Suppressor macrophage (primary cell): ENCODE results near the gene ID4.

ENCODE experiments used
- DNase-seq, 4 experiments: peaks; one replicate each; pipeline ENCODE4 v3.0.0-alpha.2; 2020 to 2022
- total RNA-seq, 17 experiments: gene quantifications; one replicate each; lab custom pipeline; 2026; ENCODE audit warnings: mixed read lengths in 6 of 17, inconsistent platforms in 3 of 17; lab: John Stamatoyannopoulos, UW

The ID4 gene
- 0 to 1.8 (median 0) reads per million in 17 experiments for total RNA-seq

GRCh38 chr6:19836799-19837510, at the start of gene ID4:
TSS of gene ID4 (plus strand) at chr6:19837370. CDS start at chr6:19837755, 385 bp downstream.
- no peak for DNase-seq

GRCh38 chr6:19788686-19789085, 48.5 kb upstream of the ID4 start:
- no peak for DNase-seq

- peak; percentile 8 to 25 (median 12) for DNase-seq
These were observed 47.9 kb upstream of the ID4 start for GRCh38 chr6:19789100-19789803.

DNA sequence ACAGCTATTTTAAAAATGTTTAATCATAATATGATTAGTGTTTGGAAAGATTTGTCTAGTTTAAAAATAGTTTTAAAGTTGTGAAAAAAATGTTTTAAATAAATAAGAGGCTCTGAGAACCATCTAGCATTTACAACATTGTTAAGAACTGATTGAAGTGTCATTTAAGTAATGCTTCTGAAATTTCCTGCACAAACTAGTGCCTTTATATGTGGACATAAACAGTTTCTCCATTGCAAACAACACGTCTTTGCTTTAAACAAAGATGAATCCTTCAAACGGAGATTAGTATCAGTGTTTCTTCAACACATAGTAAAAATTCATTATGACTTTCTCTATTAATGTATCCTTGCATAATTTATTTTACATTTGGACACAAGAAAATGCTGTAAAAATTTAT, 45.9 kb upstream of the ID4 start:
- no peak for DNase-seq

DNA sequence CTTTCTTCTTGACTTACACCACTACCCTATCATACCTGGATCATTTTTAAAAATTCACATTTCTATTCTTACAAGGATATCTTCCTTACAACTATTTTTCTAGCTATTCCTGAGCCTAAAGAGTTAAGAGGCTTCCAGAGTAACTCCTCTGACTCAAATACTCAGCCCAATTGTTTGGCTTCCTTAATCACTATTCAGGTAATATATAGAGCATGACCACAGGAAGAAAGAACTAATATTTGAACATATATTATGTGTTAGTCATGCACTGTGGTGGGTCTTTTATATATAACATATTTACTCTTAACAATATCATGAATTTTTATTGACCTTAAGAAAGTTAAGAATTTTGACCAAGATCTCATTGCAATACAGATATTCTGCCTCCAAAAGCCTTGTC, 42.0 kb upstream of the ID4 start:
- DNase-seq: no peak

DNA sequence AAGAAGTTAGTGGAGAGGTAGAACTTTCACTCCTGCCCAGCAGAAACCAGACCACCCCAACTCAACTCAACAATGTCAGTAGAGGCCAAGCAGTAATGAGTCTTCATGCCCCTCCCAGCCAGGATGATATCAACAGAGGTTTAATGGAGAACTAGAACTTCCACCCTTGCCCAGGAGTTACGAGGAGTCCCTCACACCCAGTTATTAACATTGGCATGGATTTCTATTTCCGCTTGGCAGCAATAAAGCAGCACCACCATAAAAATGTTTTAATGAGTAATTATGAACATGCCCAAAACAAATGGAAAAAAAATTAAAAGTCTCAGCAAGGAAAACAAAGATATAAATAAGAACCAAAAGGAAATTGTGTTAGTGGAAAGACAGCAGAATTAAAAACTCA, 40.7 kb upstream of the ID4 start:
- DNase-seq: no peak

DNA sequence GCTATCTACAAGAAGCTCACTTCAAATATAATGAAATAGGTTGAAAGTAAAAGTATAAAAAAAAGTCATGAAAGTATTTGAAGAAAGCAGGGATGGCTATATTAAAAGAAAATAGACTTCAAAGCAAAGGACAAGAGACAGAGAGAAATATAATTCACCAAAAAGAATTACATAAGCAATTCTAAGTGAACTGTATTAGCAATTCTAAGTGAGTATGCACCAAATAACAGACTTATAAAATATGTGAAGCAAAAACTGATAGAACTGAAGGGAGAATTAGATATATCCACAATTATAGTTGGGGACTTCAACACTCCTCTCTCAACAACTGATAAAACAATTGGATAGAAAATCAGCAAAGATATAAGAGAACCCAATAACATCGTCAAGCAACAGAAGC, 38.8 kb upstream of the ID4 start:
- no peak for DNase-seq

- no peak for DNase-seq
These were observed 34.5 kb upstream of the ID4 start for GRCh38 chr6:19802656-19803055.

DNA sequence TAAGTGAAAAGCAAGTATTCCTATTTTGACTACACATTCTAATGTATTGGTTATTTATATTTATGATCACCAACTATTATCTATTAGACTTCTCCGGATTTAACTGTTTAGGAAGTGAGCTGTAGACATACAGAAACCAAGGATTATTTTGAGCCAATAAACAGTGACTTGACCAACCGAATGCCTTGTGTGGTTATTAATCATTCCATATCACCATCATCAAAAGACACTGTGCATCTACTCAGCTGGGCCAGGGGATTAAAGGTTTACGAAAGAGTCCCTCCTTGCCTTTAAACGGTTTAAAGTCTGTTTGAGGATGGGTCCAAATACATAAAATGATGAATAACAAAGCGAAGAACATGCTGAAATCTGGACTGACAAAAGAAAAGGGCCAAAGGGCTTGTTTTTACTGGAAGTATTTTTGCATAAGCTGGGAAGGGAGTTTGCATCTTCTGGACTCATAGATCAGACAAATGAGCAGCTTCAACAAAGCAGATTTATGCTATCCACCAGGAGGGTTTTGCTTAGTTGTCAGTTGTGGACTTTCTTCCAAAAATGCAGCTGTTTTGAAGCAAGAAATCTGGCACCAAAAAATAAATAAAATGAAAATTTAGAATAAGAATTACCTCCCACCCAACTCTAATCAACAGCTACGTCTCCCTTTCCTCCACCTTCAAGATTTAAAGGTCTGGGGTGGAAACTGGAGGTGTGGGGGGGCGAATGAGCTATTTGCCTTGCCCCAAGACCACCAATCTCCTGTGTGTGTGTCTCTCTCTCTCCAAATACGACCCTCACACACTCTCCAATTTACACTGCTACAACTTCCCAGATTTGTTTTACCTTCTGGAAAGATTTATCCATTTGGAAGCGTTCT, 33.6 kb upstream of the ID4 start:
- no peak for DNase-seq

GRCh38 chr6:19804205-19805128, 32.7 kb upstream of the ID4 start:
- DNase-seq: peak; percentile 91 to 92 (median 92)

- peak in 1 of 4 experiments; percentile 1 for DNase-seq
These were observed 32.1 kb upstream of the ID4 start for GRCh38 chr6:19805129-19805481.

- no peak for DNase-seq
These were observed 30.2 kb upstream of the ID4 start for GRCh38 chr6:19806971-19807396.

GRCh38 chr6:19811397-19812079, 25.6 kb upstream of the ID4 start:
- no peak for DNase-seq

DNA sequence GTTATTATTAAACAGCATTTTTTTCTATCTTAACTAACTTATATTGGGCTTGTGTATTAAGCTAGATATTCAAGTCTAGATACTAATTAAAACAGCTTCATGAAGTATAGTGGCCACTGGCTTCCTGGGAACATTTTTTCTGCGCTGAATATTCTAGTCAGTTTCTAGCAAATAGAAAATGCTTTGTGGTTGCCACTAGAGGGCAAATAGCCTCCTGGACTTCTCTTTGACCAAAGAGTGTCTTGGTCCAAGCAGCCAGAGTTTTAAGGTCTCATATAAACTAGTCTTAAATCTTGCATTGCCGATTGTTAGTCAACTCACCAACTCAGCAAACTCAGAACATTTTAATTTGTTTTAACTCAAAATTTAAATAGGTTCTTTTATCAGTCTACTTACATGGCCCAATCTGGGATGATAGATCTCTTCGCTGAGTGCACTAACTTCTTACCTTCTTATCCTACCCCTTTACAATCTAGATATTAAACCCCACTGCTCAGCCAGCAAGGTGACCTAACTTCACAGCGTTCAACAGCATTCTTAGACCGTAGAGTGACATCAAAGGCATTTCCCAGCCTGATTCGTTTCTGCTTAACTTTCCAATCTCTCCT, 24.6 kb upstream of the ID4 start:
- DNase-seq: peak; percentile 8 to 30 (median 18)

GRCh38 chr6:19818805-19819204, 18.4 kb upstream of the ID4 start:
- DNase-seq: no peak

GRCh38 chr6:19824058-19824807, 12.9 kb upstream of the ID4 start:
- DNase-seq: no peak

DNA sequence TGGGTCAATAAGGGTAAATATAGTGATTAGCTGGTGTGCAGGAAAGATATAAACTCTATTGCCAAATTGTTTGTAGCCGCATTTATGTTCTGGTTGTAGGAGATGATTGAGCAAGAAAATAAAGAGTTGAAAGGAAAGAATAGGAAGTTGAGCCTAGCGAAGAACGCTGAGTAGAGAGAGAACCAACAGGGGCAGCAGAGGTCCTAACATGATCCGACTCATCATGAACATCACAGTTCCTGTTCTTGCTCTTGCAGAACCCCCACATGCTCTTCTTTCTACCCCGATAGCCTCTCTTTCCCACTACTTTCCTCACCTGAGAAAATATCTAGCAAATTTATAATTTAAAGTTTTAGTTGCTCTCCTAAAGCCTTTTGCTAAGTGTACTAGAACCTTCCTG, 9.9 kb upstream of the ID4 start:
- DNase-seq: no peak

DNA sequence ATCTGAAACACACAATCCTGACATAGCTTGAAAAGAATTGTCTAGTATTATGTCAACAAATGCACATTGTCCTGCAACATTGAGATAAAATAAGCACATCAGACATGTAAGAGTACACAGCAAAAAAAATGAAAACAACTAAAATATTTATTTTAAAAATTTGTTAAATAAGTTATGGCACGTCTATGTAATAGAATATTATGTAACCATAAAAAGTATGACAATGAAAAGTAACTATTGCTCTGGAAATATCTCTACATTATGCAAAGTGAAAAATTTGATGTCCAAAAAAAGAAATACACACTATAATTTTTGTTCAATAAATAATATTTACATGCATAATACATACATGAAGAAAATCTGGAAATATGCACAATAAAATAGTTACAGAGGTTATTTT, 9.3 kb upstream of the ID4 start:
- no peak for DNase-seq

GRCh38 chr6:19830171-19830570, 7.0 kb upstream of the ID4 start:
- DNase-seq: no peak

- DNase-seq: no peak
These were observed 5.8 kb upstream of the ID4 start for GRCh38 chr6:19831358-19831757.
